Colonic mucosa (tissue), 4 donors: ENCODE data around the gene PRPF40A. TPM values are rescaled to one million over a fixed set of nuclear protein-coding genes. Genes with fewer than 3 reads are reported as not detected.

ENCODE experiments used
- DNase-seq: peaks from one replicate; pipeline ENCODE4 v3.0.0-alpha.2; 2020
- H3K27ac ChIP-seq: fragments of 200-600 bp; one replicate; pipeline ENCODE4 v1.8.0; 2021
- H3K27me3 ChIP-seq: fragments of 200-600 bp; one replicate; pipeline ENCODE4 v1.8.0; 2021
- H3K36me3 ChIP-seq: fragments of 200-600 bp; one replicate; pipeline ENCODE4 v1.8.0; 2021
- H3K4me1 ChIP-seq: fragments of 200-600 bp; one replicate; pipeline ENCODE4 v1.8.0; 2021; ENCODE audit warnings: mild to moderate bottlenecking
- H3K4me3 ChIP-seq: fragments of 200-600 bp; one replicate; pipeline ENCODE4 v1.8.0; 2021
- H3K9ac ChIP-seq, 2 donors: one replicate each; pipeline ENCODE4 v1.7.0; 2013; ENCODE audit warnings: control low read depth in 2 of 2, low read depth in 2 of 2, low read length in 2 of 2
- H3K9me3 ChIP-seq: fragments of 200-600 bp; one replicate; pipeline ENCODE4 v1.8.0; 2021
- CTCF ChIP-seq: fragments of 200-600 bp; IDR thresholded peaks from one replicate; pipeline ENCODE4 v1.8.0; 2022; ENCODE audit warnings: antibody characterized with exemption, mild to moderate bottlenecking
- intact Hi-C: fragments of 100-400 bp; cut with DNase I; formaldehyde crosslinking; loops from one replicate; pipeline ENCODE4 v1.14.1; 2022
- total RNA-seq, 2 donors: library from RNA; stranded (reverse); fragmentation: NEBNext Ultra II Directional in 1 of 2; extraction: Animal tissue kit (Norgen Biotek cat#: 25700) in 1 of 2; gene quantifications; one replicate each; pipeline ENCODE4 v1.2.1, GENCODE V29; 2021
- donor health status: healthy.
- donor health status: DM: no; HTN: no; CAD: no.
- donor health status: DM: no; HTN: no; CAD: no.

PRPF40A gene
- total RNA-seq, 2 donors from 2014 or later, result 103 to 115 TPM

GRCh38 chr2:152635635-152636298, 81.5 kb downstream of the PRPF40A start:
- H3K4me3 ChIP-seq, result no peak overlapping the region
- peak; percentile 80 for TF ChIP-seq CTCF
- H3K36me3 ChIP-seq, result no peaks in the 10 kb centered on the region
- intact Hi-C loops, result loop anchor here (5.0 to 10.0 kb wide), 2 partner anchors 301 to 598 kb away; partner anchors contain the start of gene FMNL2
- no peak overlapping the region for H3K27ac ChIP-seq
- H3K27me3 ChIP-seq, result no peaks in the 10 kb centered on the region
- peak; percentile 73 for DNase-seq
- no peak overlapping the region for H3K9ac ChIP-seq
- no peaks in the 10 kb centered on the region for H3K4me1 ChIP-seq
- no peaks in the 10 kb centered on the region for H3K9me3 ChIP-seq

GRCh38 chr2:152632736-152633135, 84.5 kb downstream of the PRPF40A start:
- DNase-seq, result no peak
- Histone ChIP-seq H3K27ac (no peak overlapping the region), H3K4me3 (no peak overlapping the region), H3K9me3 (no peaks in the 10 kb centered on the region), H3K27me3 (no peaks in the 10 kb centered on the region), H3K36me3 (no peaks in the 10 kb centered on the region), H3K4me1 (no peaks in the 10 kb centered on the region), H3K9ac (no peak overlapping the region)
- no peak for TF ChIP-seq CTCF
- intact Hi-C loops, result loop anchor here (10.0 kb wide), 1 partner anchor 298 kb away; the partner anchor contains the start of gene FMNL2

- H3K27ac ChIP-seq, result no peak overlapping the region
- no peak for TF ChIP-seq CTCF
- intact Hi-C loops, result loop anchor here (10.0 kb wide), 1 partner anchor 296 kb away; the partner anchor contains the start of gene FMNL2
- no peaks in the 10 kb centered on the region for H3K9me3 ChIP-seq
- no peaks in the 10 kb centered on the region for H3K4me1 ChIP-seq
- H3K27me3 ChIP-seq, result no peaks in the 10 kb centered on the region
- DNase-seq, result no peak
- no peak overlapping the region for H3K9ac ChIP-seq
- no peaks in the 10 kb centered on the region for H3K36me3 ChIP-seq
- no peak overlapping the region for H3K4me3 ChIP-seq
Measured at GRCh38 chr2:152630466-152630865, 86.8 kb downstream of the PRPF40A start.

- Histone ChIP-seq H3K9ac (no peak overlapping the region), H3K27me3 (no peaks in the 10 kb centered on the region), H3K4me3 (no peak overlapping the region), H3K4me1 (no peaks in the 10 kb centered on the region), H3K36me3 (no peaks in the 10 kb centered on the region), H3K9me3 (no peaks in the 10 kb centered on the region), H3K27ac (no peak overlapping the region)
- DNase-seq, result no peak
- no peak for TF ChIP-seq CTCF
- intact Hi-C loops, result loop anchor here (5.0 kb wide), 1 partner anchor 437 kb away; no protein-coding TSS in a partner anchor
Measured at GRCh38 chr2:152629202-152629601, 88.1 kb downstream of the PRPF40A start.

- H3K27ac ChIP-seq, result no peak overlapping the region
- DNase-seq, result no peak
- no peaks in the 10 kb centered on the region for H3K9me3 ChIP-seq
- H3K4me1 ChIP-seq, result no peaks in the 10 kb centered on the region
- no peaks in the 10 kb centered on the region for H3K27me3 ChIP-seq
- H3K4me3 ChIP-seq, result no peak overlapping the region
- H3K9ac ChIP-seq, result no peak overlapping the region
- no peaks in the 10 kb centered on the region for H3K36me3 ChIP-seq
- TF ChIP-seq CTCF, result peak; percentile 41
- intact Hi-C loops, result loop anchor here (5.0 kb wide), 1 partner anchor 435 kb away; no protein-coding TSS in a partner anchor
Measured at GRCh38 chr2:152627351-152627957, 89.8 kb downstream of the PRPF40A start.
